ENCODE measurements around the gene TM4SF1.

- TF ChIP-seq CTCF (conservative IDR thresholded peaks at IDR 0.05) (no peak), ZFX (IDR thresholded peaks at IDR 0.05) (no peak)
Observed at GRCh38 chr3:149336925-149337324, 40.5 kb downstream of the TM4SF1 start.
